Activated CD8-positive, alpha-beta memory T cell treated with anti-CD3 and anti-CD28 coated beads for 4 hours (primary cell): Measurements from ENCODE around the gene ESYT2.

Source experiments
- DNase-seq, 2 donors: peaks; one replicate each; pipeline ENCODE4 v3.0.0-alpha.2; 2020; ENCODE audit warnings: low read depth in 2 of 2

The ESYT2 gene

GRCh38 chr7:158743219-158743618 lies 86.1 kb downstream of the ESYT2 start:
- DNase-seq = no peak

- no peak for DNase-seq
Observed at GRCh38 chr7:158742065-158742821, 87.1 kb downstream of the ESYT2 start.

- no peak for DNase-seq
Observed at GRCh38 chr7:158741294-158741666, 88.0 kb downstream of the ESYT2 start.

- no peak for DNase-seq
Observed at GRCh38 chr7:158740657-158741293, 88.5 kb downstream of the ESYT2 start.

GRCh38 chr7:158740013-158740656 lies 89.2 kb downstream of the ESYT2 start:
- no peak for DNase-seq

GRCh38 chr7:158738841-158739240 lies 90.5 kb downstream of the ESYT2 start:
- DNase-seq = no peak

- DNase-seq = no peak
Observed at GRCh38 chr7:158737064-158737695, 92.1 kb downstream of the ESYT2 start.

- no peak for DNase-seq
Observed at GRCh38 chr7:158735935-158736334, 93.4 kb downstream of the ESYT2 start.

GRCh38 chr7:158734861-158735260 lies 94.4 kb downstream of the ESYT2 start:
- DNase-seq = no peak

GRCh38 chr7:158733775-158734494 lies 95.4 kb downstream of the ESYT2 start:
- DNase-seq = no peak

GRCh38 chr7:158733220-158733519 lies 96.1 kb downstream of the ESYT2 start:
- DNase-seq = no peak

GRCh38 chr7:158732494-158733219 lies 96.7 kb downstream of the ESYT2 start:
- no peak for DNase-seq

- DNase-seq = no peak
Observed at GRCh38 chr7:158731761-158732160, 97.5 kb downstream of the ESYT2 start.

- no peak for DNase-seq
Observed at GRCh38 chr7:158730383-158731346, 98.6 kb downstream of the ESYT2 start.

GRCh38 chr7:158729646-158730382 lies 99.5 kb downstream of the ESYT2 start:
- DNase-seq = no peak

- no peak for DNase-seq
Observed at GRCh38 chr7:158728911-158729645, 100.2 kb downstream of the ESYT2 start.

GRCh38 chr7:158727690-158728089 lies 101.6 kb downstream of the ESYT2 start:
- no peak for DNase-seq

GRCh38 chr7:158726277-158726807 lies 103.0 kb downstream of the ESYT2 start:
- no peak for DNase-seq

GRCh38 chr7:158725506-158725800 lies 103.9 kb downstream of the ESYT2 start:
- no peak for DNase-seq
